ENCODE measurements around the gene STAT5A.
A peak's percentile ranks its signal among the peaks of the same experiment; 100 is the strongest.
"Not testable (repeated sequence)": the region's sequence is repeated elsewhere in the genome, so short reads cannot be mapped to it uniquely, and the experiment has no call there.

The STAT5A gene

DNA sequence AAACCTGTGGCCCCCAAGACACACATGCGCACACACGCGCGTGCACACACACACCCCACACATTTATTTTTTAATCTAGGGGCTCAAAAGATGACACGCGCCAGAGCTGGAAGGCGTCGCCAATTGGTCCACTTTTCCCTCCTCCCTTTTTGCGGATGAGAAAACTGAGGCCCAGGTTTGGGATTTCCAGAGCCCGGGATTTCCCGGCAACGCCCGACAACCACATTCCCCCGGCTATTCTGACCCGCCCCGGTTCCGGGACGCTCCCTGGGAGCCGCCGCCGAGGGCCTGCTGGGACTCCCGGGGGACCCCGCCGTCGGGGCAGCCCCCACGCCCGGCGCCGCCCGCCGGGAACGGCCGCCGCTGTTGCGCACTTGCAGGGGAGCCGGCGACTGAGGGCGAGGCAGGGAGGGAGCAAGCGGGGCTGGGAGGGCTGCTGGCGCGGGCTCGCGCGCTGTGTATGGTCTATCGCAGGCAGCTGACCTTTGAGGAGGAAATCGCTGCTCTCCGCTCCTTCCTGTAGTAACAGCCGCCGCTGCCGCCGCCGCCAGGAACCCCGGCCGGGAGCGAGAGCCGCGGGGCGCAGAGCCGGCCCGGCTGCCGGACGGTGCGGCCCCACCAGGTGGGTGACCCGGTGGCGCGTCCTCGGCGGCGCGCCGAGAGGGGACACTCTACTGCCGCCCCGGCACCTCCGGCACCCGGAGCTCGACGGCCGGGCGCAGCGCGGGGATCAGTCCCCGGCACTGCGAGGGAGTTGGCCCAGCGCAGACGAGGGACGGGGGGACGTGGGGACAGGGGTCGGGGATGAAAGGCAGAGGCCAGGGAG, at the start of gene STAT5A:
STAT5A (plus strand) TSS at position 522 of the 826 bp plus-strand sequence. CDS start 914 bp downstream, outside the sequence.
- DNase-seq: peak; percentile 81

GRCh38 chr17:42239576-42239975, 48.7 kb upstream of the STAT5A start:
- DNase-seq: not testable (repeated sequence)

DNA sequence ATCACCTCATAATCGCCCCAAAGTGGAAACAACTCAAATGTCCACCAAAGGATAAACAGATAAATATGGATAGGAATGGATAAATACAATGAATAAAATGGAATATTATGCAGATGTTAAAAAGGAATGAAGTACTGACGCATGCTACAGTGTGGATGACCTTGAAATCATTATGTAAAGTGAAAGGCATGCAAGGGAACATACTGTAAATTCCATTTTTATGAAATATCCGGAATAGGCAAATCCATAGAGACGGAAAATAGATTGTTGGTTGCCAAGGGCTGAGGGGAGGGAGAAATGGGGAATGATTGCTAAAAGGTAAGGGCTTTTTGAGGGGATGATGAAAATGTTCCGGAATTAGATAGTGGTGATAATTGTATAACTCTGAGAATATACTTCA, 48.1 kb upstream of the STAT5A start:
- DNase-seq: no peak

- not testable (repeated sequence) for DNase-seq
These were observed 47.4 kb upstream of the STAT5A start for GRCh38 chr17:42240863-42241262.

DNA sequence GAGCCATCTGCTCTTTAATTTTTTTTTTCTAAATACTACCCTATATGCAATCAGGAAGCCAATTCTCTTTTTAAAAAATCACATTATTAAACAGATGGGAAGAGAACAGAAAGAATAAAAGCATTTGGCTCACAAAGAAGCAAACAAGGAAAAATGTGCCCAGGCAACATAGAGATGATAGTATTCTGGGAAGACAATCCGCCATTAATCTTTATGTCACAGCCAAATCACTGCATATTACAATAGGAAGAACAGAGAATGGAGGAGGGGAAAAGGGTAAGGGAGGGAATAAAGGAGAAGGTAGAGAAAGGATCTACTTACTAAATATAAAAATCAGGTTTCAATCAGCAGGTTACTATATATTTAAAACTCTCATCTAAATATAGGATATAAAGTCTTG, 46.4 kb upstream of the STAT5A start:
- no peak for DNase-seq

DNA sequence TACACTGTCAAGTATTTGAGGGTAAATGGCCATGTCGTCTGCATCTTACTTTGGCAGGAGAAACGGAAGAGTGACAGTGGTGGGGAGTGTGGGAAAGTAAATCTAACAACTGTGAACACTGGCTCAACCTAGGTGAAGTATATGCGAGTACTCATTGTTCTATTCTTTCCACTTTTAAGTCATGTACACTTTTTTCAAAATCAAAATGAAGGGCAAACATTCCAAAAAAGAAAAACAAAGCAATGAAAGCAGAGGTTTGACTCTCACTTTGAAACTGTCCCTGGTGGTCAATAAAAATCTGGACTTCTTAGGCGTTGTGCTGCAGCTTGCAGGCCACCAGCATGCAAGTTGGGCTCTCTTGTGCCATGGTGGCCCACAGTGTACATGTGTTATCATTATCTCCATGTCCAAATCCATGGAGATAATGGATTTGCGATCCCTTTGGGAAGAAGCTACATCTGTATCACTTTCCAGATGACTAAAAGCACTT, 44.8 kb upstream of the STAT5A start:
- no peak for DNase-seq

- DNase-seq: not testable (repeated sequence)
These were observed 44.2 kb upstream of the STAT5A start for GRCh38 chr17:42244116-42244515.

DNA sequence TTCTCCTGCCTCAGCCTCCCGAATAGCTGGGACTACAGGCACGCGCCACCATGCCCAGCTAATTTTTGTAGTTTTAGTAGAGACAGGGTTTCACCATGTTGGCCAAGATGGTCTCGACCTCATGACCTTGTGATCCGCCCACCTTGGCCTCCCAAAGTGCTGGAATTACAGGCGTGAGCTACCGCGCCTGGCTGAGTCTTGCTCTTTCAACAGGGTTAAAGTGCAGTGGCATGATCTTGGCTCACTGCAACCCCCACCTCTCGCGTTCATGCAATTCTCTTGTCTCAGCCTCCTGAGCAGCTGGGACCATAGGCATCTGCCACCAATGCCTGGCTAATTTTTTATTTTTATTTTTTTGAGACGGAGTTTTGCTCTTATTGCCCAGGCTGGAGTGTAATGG, 43.1 kb upstream of the STAT5A start:
- DNase-seq: not testable (repeated sequence)

DNA sequence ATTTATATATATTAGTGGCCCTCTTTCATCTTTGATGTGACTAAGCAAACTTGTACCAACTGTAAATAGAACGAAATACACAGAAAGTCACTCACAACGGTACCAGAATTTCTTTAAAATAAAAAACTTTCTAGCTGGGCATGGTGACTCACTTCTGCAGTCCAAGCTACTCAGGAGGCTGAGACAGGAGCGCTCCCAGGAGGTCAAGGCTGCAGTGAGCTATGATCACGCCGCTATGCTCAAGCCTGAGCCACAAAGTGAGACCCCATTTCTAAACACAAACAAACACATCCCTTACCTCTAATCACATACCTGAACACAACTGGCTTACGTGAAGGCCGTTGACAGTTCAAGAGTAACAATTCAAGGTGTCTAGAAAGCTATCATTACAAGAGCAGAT, 41.8 kb upstream of the STAT5A start:
- no peak for DNase-seq

DNA sequence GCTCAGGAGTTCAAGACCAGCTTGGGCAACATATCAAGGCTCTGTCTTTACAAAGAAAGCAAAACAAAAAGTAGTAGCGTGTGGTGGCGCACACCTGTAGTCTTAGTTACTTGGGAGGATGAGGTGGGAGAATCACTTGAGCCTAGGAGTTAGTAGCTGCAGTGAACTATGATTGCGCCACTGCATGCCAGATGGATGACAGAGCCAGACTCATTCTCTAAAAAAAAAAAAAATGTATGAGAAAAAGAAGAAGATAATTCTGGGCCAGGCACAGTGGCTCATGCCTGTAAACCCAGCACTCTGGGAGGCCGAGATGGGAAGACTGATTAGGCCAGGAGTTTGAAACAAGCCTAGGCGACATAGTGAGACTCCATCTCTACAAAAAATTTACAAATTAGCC, 40.6 kb upstream of the STAT5A start:
- DNase-seq: no peak

- DNase-seq: peak; percentile 75
These were observed 39.7 kb upstream of the STAT5A start for GRCh38 chr17:42248351-42249179.

DNA sequence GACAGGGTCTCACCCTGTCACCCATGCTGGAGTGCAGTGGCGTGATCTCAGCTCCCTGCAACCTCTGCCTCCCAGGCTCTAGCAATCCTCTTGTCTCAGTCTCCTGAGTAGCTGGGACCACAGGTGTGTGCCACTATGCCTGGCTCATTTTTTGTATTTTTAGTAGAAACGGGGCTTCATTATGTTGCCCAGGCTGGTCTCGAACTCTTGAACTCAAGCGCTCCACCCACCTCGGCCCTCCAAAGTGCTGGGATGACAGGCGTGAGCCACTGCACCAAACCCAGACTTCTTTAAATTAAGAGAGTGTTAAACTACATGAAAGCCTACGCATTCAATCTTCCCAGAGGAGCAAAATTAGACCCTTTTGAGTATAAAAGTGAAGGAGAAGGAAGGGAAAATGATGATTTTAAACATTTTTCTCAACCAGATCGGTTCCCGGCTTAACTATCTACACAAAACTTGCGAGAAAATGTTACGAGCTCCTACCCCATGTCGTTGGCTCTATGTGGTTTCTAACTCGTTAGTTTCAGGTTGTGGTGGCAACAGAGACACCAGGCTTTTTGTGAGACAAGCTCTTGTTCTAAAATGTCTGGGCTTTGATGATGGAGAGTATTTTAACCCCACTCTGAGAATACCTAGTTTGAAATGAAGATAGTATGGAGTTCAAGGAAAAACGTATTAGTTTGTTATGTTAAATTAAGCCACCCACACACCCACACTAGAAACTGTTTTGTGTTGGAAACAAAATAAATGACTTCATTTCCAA, 38.4 kb upstream of the STAT5A start:
- DNase-seq: peak; percentile 56

- DNase-seq: no peak
These were observed 37.2 kb upstream of the STAT5A start for GRCh38 chr17:42251115-42251514.

DNA sequence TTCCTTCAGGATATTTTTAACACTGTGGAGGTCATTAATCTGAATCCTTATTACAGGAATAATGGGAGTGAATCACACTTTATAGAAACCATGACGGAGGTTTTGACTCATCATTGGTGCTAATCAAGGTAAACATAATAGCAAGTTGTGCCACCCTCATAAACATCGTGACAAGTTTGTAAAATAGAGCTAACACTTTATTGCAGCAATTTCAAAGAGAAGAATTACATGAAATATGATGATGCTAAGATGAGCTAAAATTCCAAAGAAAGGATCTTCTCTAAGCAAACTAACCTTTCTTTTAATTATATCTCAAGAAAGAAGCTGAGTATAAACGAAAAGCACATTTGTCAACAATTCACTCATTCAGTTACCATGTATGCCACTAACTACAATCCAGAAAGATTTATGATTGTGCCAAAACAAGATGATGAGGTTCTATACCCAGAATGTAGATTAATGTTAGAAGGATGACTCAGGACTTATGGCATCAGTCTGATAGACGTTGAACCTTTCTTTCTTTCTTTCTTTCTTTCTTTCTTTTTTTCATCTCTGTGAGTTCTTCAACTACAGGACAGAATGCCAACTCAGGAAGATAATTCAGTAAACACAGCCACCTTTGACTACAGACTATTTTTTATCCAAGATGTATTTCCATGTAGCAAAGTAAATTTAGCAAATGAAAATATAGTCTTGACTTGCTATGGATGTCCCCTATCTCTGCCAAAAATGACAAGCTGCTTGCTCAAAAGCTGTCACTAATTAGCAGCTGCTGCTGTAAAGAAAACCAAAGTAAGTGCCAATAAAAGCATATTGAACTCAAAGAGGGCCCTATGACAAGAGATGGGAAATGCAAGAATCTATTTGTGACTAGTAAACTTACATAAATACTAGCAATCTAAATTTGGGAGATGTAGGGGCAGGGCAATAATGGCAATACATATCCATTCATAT, 35.4 kb upstream of the STAT5A start:
- DNase-seq: no peak

DNA sequence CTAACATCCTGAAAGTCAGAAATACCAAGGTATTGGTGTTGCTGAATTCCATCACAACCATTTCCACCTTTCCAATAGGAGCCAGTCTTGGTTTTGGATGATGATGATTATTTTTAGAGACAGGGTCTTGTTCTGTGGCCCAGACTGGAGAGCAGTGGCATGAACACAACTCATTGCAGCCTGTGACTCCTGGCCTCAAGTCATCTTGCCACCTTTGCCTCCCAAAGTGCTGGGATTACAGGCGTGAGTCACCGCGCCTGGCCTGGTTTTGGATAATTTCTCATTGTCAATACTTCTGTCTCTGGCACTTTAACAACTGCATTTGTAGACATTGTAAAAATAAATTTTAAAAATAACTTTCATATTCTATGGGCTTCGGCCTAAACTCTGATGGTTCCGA, 34.7 kb upstream of the STAT5A start:
- DNase-seq: no peak

DNA sequence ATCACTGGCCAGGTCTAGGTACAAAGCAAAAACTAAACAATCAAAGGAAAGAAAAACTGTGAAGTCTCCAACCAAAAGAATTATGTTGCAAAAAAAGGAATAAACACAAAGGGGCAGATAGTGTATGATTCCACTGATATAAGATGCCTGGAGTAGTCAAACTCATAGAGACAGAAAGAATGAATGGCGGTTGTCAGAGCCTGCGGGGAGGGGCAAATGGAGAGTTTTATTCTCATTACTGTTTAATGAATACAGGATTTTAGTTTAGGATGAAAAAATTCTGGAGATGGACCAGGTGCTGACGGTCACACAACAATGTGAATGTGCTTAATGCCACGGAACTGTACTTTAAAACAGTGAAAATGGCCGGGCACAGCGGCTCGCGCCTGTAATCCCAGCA, 32.9 kb upstream of the STAT5A start:
- DNase-seq: no peak

- DNase-seq: peak; percentile 16
These were observed 28.0 kb upstream of the STAT5A start for GRCh38 chr17:42260318-42260717.

DNA sequence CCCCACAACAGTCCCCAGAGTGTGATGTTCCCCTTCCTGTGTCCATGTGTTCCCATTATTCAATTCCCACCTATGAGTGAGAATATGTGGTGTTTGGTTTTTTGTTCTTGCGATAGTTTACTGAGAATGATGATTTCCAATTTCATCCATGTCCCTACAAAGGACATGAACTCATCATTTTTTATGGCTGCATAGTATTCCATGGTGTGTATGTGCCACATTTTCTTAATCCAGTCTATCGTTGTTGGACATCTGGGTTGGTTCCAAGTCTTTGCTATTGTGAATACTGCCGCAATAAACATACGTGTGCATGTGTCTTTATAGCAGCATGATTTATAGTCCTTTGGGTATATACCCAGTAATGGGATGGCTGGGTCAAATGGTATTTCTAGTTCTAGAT, 23.9 kb upstream of the STAT5A start:
- not testable (repeated sequence) for DNase-seq

- DNase-seq: peak; percentile 23
These were observed 21.8 kb upstream of the STAT5A start for GRCh38 chr17:42266462-42266861.

DNA sequence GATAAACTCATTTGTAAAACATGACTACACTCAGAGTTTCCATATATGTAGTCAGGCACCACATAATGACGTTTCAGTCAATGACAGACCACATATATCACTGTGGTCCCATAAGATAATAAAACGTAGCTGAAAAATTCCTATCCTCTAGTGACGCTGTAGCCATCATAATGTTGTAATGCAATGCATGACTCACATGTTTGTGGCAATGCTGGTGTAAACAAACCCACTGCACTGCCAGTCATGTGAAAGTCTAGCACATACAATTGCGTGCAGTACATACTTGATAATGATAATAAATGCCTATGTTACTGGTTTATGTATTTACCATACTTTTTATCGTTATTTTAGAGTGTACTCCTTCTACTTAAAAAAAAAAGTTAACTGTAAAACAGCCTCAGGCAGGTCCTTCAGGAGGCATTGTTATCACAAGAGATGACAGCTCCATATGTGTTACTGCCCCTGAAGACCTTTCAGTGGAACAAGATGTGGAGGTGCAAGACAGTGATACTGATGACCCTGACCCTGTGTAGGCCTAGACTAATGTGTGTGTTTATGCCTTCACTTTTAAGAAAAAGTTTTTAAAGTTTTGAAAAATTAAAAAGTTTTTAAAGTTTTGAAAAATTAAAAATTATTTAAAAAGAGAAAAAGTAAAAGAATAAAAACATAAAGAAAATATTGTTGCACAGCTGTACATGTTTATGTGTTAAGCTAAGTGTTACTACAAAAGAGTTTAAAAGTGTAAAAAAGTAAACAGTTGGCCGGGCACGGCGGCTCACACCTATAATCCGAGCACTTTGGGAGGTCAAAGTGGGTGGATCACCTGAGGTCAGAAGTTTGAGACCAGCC, 21.2 kb upstream of the STAT5A start:
- peak; percentile 50 for DNase-seq

GRCh38 chr17:42268236-42268635, 20.1 kb upstream of the STAT5A start:
- no peak for DNase-seq
